Activated T-helper 2 cell treated with anti-CD3 and anti-CD28 coated beads, Interferon-gamma antibody, Interleukin-2, Interleukin-4, amounts not matched to agents 10 μg/mL and 5 μg/mL and 100 μg/mL, durations not matched to agents 14 hours and 24 hours and 36 hours (primary cell): Measurements from ENCODE around the gene SRP68. TPM values are rescaled to one million over a fixed set of nuclear protein-coding genes. Genes with fewer than 3 reads are reported as not detected.

Experiments
- DNase-seq: peaks from one replicate; pipeline ENCODE4 v3.0.0; 2021; ENCODE audit warnings: low spot score
- H3K27ac Mint-ChIP-seq: one replicate; pipeline ENCODE4 v1.8.0; 2021; ENCODE audit warnings: mixed read lengths
- H3K27me3 Mint-ChIP-seq: one replicate; pipeline ENCODE4 v1.8.0; 2021; ENCODE audit warnings: low read depth, mixed read lengths
- H3K36me3 Mint-ChIP-seq: one replicate; pipeline ENCODE4 v1.8.0; 2021; ENCODE audit warnings: low read depth, mixed read lengths
- H3K4me1 Mint-ChIP-seq: one replicate; pipeline ENCODE4 v1.8.0; 2021; ENCODE audit warnings: low read depth, mixed read lengths
- H3K4me3 Mint-ChIP-seq: one replicate; pipeline ENCODE4 v1.8.0; 2021; ENCODE audit warnings: low read depth, mild to moderate bottlenecking, moderate library complexity, mixed read lengths
- H3K9me3 Mint-ChIP-seq: one replicate; pipeline ENCODE4 v1.8.0; 2021; ENCODE audit warnings: mixed read lengths
- intact Hi-C: fragments of 100-400 bp; cut with micrococcal nuclease; formaldehyde crosslinking; loops from one replicate; pipeline ENCODE4 v1.15.1; 2023
- total RNA-seq: library from RNA; stranded (reverse); gene quantifications from 2 replicates; pipeline ENCODE4 v1.2.3, GENCODE V29; 2022

The SRP68 gene
- 188 and 194 TPM in 2 replicates for total RNA-seq

- H3K9me3 Mint-ChIP-seq = no peaks in the 10 kb centered on the region
- intact Hi-C loops = loop anchor here (2.0 to 10.0 kb wide), 3 partner anchors 30 to 315 kb away; partner anchors contain the start of genes EXOC7 and UNK
- H3K4me1 Mint-ChIP-seq = peaks cover 26% of the 10 kb centered on the region
Observed at GRCh38 chr17:76072148-76072858, at the start of gene SRP68. SRP68 (minus strand) TSS chr17:76072517; CDS start chr17:76072491, 26 bp downstream.

GRCh38 chr17:76121932-76122430 is 49.7 kb upstream of the SRP68 start:
- H3K4me3 Mint-ChIP-seq = no peak overlapping the region
- DNase-seq = no peak
- H3K36me3 Mint-ChIP-seq = no peaks in the 10 kb centered on the region
- H3K27ac Mint-ChIP-seq = peak overlapping the region; percentile 58
- intact Hi-C loops = loop anchor here (1.0 to 5.0 kb wide), 3 partner anchors 61 to 175 kb away; no protein-coding TSS in a partner anchor
- H3K4me1 Mint-ChIP-seq = peaks cover 12% of the 10 kb centered on the region
- H3K9me3 Mint-ChIP-seq = no peaks in the 10 kb centered on the region
- no peaks in the 10 kb centered on the region for H3K27me3 Mint-ChIP-seq

More at GRCh38 chr17:76072148-76072858, at the start of gene SRP68:
- Mint-ChIP-seq H3K4me3 (peak within 1 kb of the TSS; percentile 99), H3K27me3 (peaks cover 34% of the 10 kb centered on the region), H3K27ac (peak within 1 kb of the TSS; percentile 100), H3K36me3 (peaks cover 38% of the 10 kb centered on the region)
- DNase-seq = peak; percentile 82

GRCh38 chr17:76120658-76121008 is 48.3 kb upstream of the SRP68 start:
- no peak overlapping the region for H3K4me3 Mint-ChIP-seq
- no peak for DNase-seq
- no peaks in the 10 kb centered on the region for H3K36me3 Mint-ChIP-seq
- H3K27ac Mint-ChIP-seq = no peak overlapping the region
- peaks cover 6% of the 10 kb centered on the region for H3K4me1 Mint-ChIP-seq
- H3K27me3 Mint-ChIP-seq = no peaks in the 10 kb centered on the region
- intact Hi-C loops = loop anchor here (1.0 to 5.0 kb wide), 3 partner anchors 62 to 177 kb away; no protein-coding TSS in a partner anchor
- H3K9me3 Mint-ChIP-seq = no peaks in the 10 kb centered on the region

GRCh38 chr17:76119409-76120371 is 47.4 kb upstream of the SRP68 start:
- Mint-ChIP-seq H3K9me3 (no peaks in the 10 kb centered on the region), H3K27me3 (no peaks in the 10 kb centered on the region), H3K36me3 (no peaks in the 10 kb centered on the region), H3K27ac (no peak overlapping the region), H3K4me3 (no peak overlapping the region), H3K4me1 (peaks cover 6% of the 10 kb centered on the region)
- intact Hi-C loops = loop anchor here (2.0 to 5.0 kb wide), 2 partner anchors 63 to 178 kb away; no protein-coding TSS in a partner anchor
- no peak for DNase-seq

GRCh38 chr17:76115138-76115754 is 42.9 kb upstream of the SRP68 start:
- no peak for DNase-seq
- intact Hi-C loops = no loop called here
- no peaks in the 10 kb centered on the region for H3K4me1 Mint-ChIP-seq
- H3K9me3 Mint-ChIP-seq = peaks cover 4% of the 10 kb centered on the region
- H3K27ac Mint-ChIP-seq = no peak overlapping the region
- H3K36me3 Mint-ChIP-seq = no peaks in the 10 kb centered on the region
- no peak overlapping the region for H3K4me3 Mint-ChIP-seq
- H3K27me3 Mint-ChIP-seq = peaks cover 5% of the 10 kb centered on the region

GRCh38 chr17:76111956-76112355 is 39.6 kb upstream of the SRP68 start:
- intact Hi-C loops = no loop called here
- peaks cover 4% of the 10 kb centered on the region for H3K9me3 Mint-ChIP-seq
- no peaks in the 10 kb centered on the region for H3K4me1 Mint-ChIP-seq
- H3K27ac Mint-ChIP-seq = no peak overlapping the region
- no peak for DNase-seq
- peaks cover 5% of the 10 kb centered on the region for H3K27me3 Mint-ChIP-seq
- no peak overlapping the region for H3K4me3 Mint-ChIP-seq
- no peaks in the 10 kb centered on the region for H3K36me3 Mint-ChIP-seq

GRCh38 chr17:76107509-76107908 is 35.2 kb upstream of the SRP68 start:
- no peak for DNase-seq
- Mint-ChIP-seq H3K36me3 (peaks cover 5% of the 10 kb centered on the region), H3K4me1 (peaks cover 4% of the 10 kb centered on the region), H3K9me3 (no peaks in the 10 kb centered on the region), H3K4me3 (no peak overlapping the region), H3K27me3 (no peaks in the 10 kb centered on the region), H3K27ac (no peak overlapping the region)
- intact Hi-C loops = loop anchor here (1.0 to 10.0 kb wide), 2 partner anchors 93 to 203 kb away; partner anchors contain the start of gene MRPL38

- no peak overlapping the region for H3K27ac Mint-ChIP-seq
- DNase-seq = no peak
- no peaks in the 10 kb centered on the region for H3K27me3 Mint-ChIP-seq
- peaks cover 7% of the 10 kb centered on the region for H3K4me1 Mint-ChIP-seq
- intact Hi-C loops = loop anchor here (1.0 to 10.0 kb wide), 2 partner anchors 92 to 202 kb away; partner anchors contain the start of gene MRPL38
- peaks cover 7% of the 10 kb centered on the region for H3K36me3 Mint-ChIP-seq
- H3K4me3 Mint-ChIP-seq = no peak overlapping the region
- H3K9me3 Mint-ChIP-seq = no peaks in the 10 kb centered on the region
Observed at GRCh38 chr17:76106703-76107102, 34.4 kb upstream of the SRP68 start.

- intact Hi-C loops = loop anchor here (10.0 kb wide), 1 partner anchor 200 kb away; the partner anchor contains the start of gene MRPL38
- peak overlapping the region; percentile 96 for H3K4me3 Mint-ChIP-seq
- H3K4me1 Mint-ChIP-seq = peaks cover 9% of the 10 kb centered on the region
- H3K36me3 Mint-ChIP-seq = peaks cover 18% of the 10 kb centered on the region
- H3K9me3 Mint-ChIP-seq = no peaks in the 10 kb centered on the region
- DNase-seq = no peak
- no peaks in the 10 kb centered on the region for H3K27me3 Mint-ChIP-seq
- H3K27ac Mint-ChIP-seq = peak overlapping the region; percentile 93
Observed at GRCh38 chr17:76104896-76105231, 32.5 kb upstream of the SRP68 start.

- Mint-ChIP-seq H3K36me3 (peaks cover 24% of the 10 kb centered on the region), H3K27me3 (no peaks in the 10 kb centered on the region), H3K27ac (peak overlapping the region; percentile 93), H3K4me1 (peaks cover 10% of the 10 kb centered on the region), H3K9me3 (no peaks in the 10 kb centered on the region), H3K4me3 (peak overlapping the region; percentile 96)
- intact Hi-C loops = loop anchor here (10.0 kb wide), 1 partner anchor 200 kb away; the partner anchor contains the start of gene MRPL38
- DNase-seq = no peak
Observed at GRCh38 chr17:76104140-76104895, 32.0 kb upstream of the SRP68 start.

GRCh38 chr17:76103274-76104139 is 31.2 kb upstream of the SRP68 start, which contains the start of gene EXOC7:
EXOC7 (minus strand) TSS chr17:76103787; CDS start chr17:76103692, 95 bp downstream.
- no peaks in the 10 kb centered on the region for H3K9me3 Mint-ChIP-seq
- DNase-seq = peak; percentile 91
- peak within 1 kb of the TSS; percentile 96 for H3K4me3 Mint-ChIP-seq
- peaks cover 30% of the 10 kb centered on the region for H3K36me3 Mint-ChIP-seq
- H3K4me1 Mint-ChIP-seq = peaks cover 10% of the 10 kb centered on the region
- H3K27me3 Mint-ChIP-seq = no peaks in the 10 kb centered on the region
- intact Hi-C loops = loop anchor here (2.0 to 10.0 kb wide), 2 partner anchors 31 to 199 kb away; partner anchors contain the start of genes MRPL38 and SRP68
- peak within 1 kb of the TSS; percentile 93 for H3K27ac Mint-ChIP-seq
